Measurements from ENCODE around the gene EMC9.

EMC9 gene

GRCh38 chr14:24146978-24147760, 5.8 kb upstream of the EMC9 start, which contains the start of gene RNF31:
RNF31 (plus strand) TSS chr14:24147498; CDS start chr14:24147699, 201 bp downstream.
- DNase-seq = peak; percentile 99

DNA sequence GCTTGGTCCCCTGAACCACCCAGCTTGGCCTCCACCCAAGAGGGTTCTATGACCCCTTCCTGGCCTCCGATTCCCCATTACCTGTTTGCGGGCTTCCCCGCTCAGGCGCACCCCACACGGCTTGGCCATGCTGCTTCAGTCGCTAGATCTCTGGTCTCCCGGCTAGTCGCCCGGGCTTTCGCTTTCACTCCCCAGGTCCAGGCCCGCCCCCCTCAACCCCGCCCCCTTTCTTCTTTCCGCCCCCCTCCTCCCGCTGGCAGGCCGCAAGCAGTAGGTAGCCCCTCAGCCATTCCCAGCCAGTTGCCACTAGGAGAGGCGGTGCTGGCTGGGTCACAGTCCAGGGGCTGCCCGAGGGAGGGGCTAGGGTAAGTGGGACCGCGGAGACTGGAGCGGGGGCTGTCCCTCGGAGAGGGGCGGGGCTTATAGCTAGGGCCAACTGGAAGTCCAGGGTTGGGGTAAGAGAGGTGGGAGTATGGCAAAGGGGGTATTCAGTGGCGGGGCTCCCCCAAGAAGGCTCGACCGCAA, 5.1 kb upstream of the EMC9 start, which contains the start of gene PSME2:
PSME2 (minus strand) TSS at position 158 of the 525 bp plus-strand sequence; CDS start at position 129, 29 bp downstream.
- peak; percentile 98 for DNase-seq

DNA sequence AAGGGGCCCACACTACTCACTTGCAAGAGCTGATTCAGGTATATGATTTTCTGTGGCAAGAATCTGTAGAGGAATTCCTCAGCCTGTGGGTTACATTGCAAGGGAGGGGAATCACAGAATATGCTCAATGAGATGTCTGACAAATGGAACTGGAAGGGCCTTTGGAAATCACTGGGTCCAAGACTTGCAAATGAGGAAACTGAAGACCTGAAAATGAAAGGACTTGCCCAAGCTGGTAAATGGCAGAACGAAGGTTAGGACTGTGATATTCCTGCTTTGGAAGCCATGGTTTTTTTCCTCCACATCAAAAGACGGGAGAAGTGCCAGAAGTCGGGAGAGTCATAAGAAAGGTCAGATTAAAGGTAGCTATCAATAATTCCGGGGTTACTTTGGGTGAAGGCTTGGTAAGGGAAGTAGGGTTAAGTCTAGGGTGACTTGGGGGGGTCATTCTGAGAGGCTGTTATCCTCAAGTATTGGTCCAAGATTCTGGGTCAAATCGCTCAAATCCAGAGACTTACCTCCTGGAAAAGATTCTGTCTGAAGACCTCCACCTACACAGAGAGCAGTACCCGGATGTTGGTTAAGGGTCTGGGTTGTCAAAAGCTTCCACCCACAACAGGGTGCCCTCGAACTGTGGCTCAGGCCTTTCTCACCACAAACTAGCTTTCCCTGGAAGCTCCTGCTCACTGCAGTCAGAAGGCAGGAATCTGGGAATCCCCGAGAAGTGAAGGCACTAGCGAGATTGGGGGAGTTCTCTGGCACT, 4.5 kb upstream of the EMC9 start:
- no peak for DNase-seq

DNA sequence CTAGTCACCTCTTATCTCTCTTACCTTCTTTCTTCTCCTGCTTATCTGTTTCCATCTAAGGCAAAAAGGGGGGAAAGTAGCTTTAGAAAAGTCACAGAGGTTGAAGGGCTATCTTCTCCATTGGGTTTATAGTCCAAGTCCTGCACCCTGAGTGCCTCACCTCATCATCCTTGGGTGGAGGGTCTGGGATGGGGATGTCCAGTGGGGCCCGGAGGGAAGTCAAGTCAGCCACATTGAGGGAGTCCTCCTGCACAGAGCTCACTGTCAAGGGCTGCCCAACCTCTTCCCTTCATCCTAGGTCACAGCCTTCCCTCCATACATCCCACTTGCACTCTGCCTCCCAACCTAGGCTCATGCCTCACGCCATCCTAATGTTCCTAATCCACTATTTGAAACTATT, 3.8 kb upstream of the EMC9 start:
- no peak for DNase-seq

GRCh38 chr14:24144451-24144850, 3.1 kb upstream of the EMC9 start:
- no peak for DNase-seq

DNA sequence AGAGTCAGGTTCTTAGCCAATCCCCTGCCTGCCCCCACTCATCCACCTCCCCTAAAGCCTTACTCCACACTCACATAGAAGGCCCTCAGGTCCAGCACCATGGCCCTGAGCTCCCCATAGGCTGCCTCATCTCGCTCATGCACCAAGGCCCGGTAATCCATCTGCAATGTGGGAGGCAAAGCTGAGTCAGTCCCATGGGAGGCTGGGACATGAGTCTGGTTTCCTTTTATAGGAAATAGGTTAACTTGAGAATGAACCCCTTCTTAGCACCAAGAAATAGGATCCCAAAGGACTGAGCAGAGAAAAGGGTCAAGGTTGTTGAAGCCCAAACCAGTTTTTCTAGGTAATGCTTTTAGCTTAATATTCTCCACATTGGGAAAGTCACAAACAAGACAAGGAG, 2.1 kb upstream of the EMC9 start:
- no peak for DNase-seq

GRCh38 chr14:24139272-24139934, 2.0 kb downstream of the EMC9 start:
- DNase-seq = peak; percentile 2

- DNase-seq = no peak
These were observed 2.8 kb downstream of the EMC9 start for GRCh38 chr14:24138396-24139271.

- DNase-seq = no peak
These were observed 3.6 kb downstream of the EMC9 start for GRCh38 chr14:24137529-24138395.

DNA sequence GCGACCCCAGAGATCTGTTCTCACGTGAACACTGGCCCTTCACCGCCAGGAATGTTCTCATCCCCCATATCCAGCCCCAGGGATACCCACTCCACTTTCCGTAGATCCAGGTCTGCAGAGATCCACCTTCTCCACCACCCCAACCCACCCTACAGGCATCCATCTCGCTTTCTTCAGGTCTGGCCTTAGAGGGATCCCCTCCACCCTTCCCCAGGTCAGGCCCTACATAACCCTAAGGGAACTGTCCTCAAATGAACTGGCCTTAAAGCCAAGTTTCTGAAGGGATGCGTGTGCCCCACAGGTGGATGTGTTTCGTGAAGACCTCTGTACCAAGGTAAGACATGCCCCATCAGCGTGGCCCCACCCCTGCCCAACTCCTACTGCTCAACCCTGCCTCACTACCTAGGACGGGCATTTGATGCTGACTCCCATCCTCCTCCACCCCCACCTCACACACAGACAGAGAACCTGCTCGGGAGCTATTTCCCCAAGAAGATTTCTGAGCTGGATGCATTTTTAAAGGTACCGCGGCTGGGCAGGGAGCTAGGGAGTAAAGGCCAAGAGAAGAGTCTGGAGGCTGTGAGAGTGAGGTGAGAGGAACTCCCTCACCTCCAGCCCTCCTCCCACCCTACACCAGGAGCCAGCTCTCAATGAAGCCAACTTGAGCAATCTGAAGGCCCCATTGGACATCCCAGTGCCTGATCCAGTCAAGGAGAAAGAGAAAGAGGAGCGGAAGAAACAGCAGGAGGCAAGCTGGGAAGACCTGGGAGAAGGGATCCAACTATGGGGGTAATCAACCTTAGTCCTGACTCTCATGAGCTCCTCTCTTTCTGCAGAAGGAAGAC, 4.5 kb downstream of the EMC9 start:
- peak; percentile 36 for DNase-seq

DNA sequence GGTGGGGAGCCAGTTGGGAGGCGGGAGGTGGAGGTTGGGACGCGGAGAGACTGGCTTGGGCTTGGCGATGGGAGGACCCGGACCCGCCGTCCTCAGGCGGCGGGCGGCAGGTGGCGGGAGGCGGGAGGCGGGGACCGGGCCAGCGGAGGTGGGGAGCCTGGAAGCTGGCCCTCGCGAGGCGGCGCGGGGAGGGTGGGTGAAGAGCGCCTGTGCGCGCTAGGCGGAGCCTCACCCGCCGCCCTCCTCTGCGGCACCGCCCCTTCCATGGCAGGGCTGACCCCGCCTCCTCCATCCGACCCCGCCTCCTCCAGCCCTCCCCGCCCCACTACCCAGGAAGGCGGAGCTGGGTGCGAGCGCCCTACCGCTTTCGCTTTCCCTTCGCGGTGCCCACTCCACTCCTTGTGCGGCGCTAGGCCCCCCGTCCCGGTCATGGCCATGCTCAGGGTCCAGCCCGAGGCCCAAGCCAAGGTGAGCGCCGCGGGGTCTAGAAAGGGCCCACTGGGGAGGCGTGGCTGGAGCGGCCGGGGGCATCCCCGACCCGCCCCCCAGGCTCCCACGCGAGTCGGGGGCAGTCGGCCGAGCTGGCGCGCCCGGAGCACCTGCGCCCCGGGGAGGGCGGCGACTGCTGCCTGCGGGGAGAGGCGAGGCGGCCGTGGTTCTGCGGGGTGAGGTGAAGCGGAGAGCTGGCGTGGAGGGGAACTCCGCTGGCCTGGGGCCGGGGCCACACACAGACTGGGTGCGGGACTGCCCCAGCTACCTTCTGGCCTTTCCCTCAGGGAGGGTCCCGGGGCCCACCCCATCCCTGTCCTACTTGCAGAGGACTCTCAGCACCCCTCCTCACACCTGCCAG, 5.3 kb downstream of the EMC9 start, which contains the start of gene PSME1:
PSME1 (plus strand) TSS at position 361 of the 850 bp plus-strand sequence; CDS start at position 430, 69 bp downstream.
- DNase-seq = peak; percentile 95

DNA sequence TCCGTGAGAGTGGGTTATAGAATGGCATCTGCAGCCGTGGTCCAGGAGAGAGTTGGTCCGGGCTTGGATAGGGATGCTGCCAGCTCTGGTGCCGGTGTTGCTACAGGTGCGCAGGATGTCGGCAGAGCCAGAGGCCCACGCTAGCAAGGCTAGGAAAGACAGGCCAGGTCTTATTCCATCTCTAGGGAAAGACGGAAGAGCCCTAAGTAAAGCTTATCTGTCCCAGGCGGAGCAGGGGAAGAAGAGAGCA, 5.9 kb downstream of the EMC9 start:
- DNase-seq = no peak

DNA sequence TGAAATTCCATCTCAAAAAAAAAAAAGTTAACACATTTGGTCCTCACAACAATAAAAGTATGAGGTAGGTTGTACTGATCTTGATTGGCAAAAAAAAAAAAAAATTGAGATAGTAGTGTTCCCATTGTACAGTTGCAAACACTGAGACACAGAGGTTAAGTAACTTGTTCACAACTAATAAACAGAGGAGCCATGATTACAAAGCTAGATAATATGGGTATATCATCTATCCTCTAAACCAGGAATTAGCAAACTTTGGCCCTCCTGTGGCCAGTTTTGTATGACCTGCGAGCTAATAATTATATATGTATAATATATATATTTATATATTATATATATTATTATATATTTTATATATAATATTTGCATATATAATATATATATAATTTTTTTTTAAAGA, 7.7 kb downstream of the EMC9 start:
- DNase-seq = no peak

GRCh38 chr14:24132976-24133375, 8.4 kb downstream of the EMC9 start:
- no peak for DNase-seq

GRCh38 chr14:24132061-24132685, 9.2 kb downstream of the EMC9 start:
- DNase-seq = no peak

GRCh38 chr14:24131549-24131966, 9.8 kb downstream of the EMC9 start:
- no peak for DNase-seq

DNA sequence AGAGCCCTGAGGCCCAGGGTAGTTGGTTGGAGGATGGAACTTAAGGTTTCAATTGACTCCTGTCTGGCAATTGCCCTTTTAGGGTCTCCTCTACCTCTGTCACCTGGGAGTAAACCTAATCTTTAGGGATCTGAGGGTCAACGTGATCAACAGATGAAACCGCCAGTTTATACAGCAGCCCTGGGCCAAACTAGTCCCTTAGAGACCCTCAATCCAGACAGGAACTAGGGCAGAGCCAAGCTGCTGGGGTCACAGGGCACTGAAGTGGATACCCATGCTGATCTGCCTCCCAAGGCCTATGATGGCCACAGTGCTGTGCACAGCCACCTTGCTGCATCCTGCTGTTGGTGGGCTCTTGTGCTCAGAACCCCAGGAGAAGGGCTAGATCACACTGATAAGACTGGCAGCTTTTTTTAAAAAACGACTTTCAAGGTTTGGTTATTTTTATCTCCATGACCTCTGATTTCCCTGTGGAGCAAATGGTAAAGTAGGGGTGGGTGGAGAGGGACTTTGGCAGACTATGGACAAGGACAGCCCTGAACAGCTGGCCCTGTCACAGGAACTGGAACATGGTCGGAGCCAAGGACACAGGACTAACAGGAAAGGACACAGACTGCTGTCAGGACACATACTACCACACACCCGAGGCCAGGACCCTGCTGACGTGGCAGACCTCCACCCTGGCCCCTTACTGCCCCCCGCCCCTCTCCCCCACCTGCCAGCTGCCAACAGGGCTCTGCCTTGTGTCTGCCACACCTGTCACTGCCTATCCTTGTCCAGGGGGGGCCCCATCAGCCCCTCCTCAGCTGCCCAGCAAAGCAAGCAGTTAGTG, 10.5 kb downstream of the EMC9 start:
- DNase-seq = peak; percentile 6

DNA sequence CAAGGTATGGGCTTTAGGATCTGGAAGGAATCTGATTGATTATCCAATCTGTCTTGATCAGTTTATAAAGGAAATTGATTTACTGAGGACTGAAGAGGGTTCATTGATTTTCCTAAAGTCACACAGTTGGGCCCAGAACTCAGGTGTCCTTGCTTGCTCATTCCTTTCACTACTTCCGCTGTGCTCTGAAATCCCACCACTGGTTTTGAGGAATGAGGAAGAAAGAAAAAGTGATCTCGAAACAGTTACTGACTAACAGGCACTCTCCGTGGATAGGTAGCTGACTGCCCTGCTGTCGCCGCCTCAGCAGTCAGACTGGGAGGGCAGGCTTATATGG, 11.0 kb downstream of the EMC9 start, which contains the start of gene FITM1:
FITM1 (plus strand) TSS at position 280 of the 337 bp plus-strand sequence. CDS start 905 bp downstream, outside the sequence.
- DNase-seq = no peak

All from NCI-H82 (cell line).